HL-60 (cell line): ENCODE data around the gene FIGN.

ENCODE experiments used
- DNase-seq, 2 experiments: peaks; one replicate each; pipeline ENCODE4 v3.0.0-alpha.2; 2010 to 2020; ENCODE audit warnings: low read depth in 1 of 2, low spot score in 1 of 2
- H3K27ac ChIP-seq: fragments of 250-450 bp; sonication (Bioruptor Pico); replicated peaks from 2 replicates; pipeline ENCODE4 v1.5.1; 2020; ENCODE audit warnings: mild to moderate bottlenecking, moderate library complexity
- H3K27me3 ChIP-seq: fragments of 250-450 bp; sonication (Bioruptor Pico); 2 replicates; pipeline ENCODE4 v1.5.1; 2021; ENCODE audit warnings: mild to moderate bottlenecking, moderate library complexity; ENCODE audit not compliant: insufficient read depth, poor library complexity, severe bottlenecking
- H3K4me3 ChIP-seq: replicated peaks from 2 replicates; pipeline ENCODE4 v1.5.1; 2011; ENCODE audit warnings: mild to moderate bottlenecking, control low read depth, low read length; ENCODE audit not compliant: insufficient read depth
- GABPA ChIP-seq: IDR thresholded peaks from 2 replicates; pipeline ENCODE4 v1.6.1; 2012; ENCODE audit warnings: low read depth
- POLR2AphosphoS5 ChIP-seq: IDR thresholded peaks from 2 replicates; pipeline ENCODE4 v1.6.1; 2012; ENCODE audit warnings: low read depth
- SPI1 ChIP-seq: IDR thresholded peaks from 2 replicates; pipeline ENCODE4 v1.6.1; 2012; ENCODE audit warnings: low read depth, mild to moderate bottlenecking, borderline replicate concordance
- TF ChIP-seq, protein P1 (sequence below): IDR thresholded peaks from 2 replicates; pipeline ENCODE4 v1.6.1; 2012; ENCODE audit warnings: low read depth; ENCODE audit not compliant: insufficient replicate concordance
- TF ChIP-seq, protein P2 (sequence below): IDR thresholded peaks from one replicate; pipeline ENCODE4 v1.5.1; 2011; ENCODE audit warnings: low read length, control low read depth, inconsistent platforms; ENCODE audit not compliant: insufficient read depth

The FIGN gene

DNA sequence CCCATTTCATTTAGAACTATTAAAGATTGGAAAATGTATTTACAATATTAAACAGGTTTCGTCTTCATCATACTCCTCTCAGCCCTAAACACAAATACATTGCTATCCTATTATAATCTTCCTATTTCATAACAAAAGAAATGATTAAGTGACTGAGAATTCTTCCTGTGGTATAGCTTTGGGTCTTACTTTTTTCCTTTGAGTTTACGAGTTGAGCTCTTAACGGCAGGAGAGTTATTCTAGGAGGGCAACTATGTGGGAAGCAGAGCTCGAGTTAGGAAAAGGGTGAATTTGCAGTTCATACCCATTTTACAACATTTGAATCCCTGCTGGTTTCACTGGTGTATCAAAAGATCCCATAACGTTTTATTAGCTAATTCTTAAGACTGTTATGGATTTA lies 105.0 kb downstream of the FIGN start:
- no peak for DNase-seq
- H3K27me3 ChIP-seq: no peaks in the 10 kb centered on the region
- no peak overlapping the region for H3K27ac ChIP-seq
- TF ChIP-seq, protein P1, sequence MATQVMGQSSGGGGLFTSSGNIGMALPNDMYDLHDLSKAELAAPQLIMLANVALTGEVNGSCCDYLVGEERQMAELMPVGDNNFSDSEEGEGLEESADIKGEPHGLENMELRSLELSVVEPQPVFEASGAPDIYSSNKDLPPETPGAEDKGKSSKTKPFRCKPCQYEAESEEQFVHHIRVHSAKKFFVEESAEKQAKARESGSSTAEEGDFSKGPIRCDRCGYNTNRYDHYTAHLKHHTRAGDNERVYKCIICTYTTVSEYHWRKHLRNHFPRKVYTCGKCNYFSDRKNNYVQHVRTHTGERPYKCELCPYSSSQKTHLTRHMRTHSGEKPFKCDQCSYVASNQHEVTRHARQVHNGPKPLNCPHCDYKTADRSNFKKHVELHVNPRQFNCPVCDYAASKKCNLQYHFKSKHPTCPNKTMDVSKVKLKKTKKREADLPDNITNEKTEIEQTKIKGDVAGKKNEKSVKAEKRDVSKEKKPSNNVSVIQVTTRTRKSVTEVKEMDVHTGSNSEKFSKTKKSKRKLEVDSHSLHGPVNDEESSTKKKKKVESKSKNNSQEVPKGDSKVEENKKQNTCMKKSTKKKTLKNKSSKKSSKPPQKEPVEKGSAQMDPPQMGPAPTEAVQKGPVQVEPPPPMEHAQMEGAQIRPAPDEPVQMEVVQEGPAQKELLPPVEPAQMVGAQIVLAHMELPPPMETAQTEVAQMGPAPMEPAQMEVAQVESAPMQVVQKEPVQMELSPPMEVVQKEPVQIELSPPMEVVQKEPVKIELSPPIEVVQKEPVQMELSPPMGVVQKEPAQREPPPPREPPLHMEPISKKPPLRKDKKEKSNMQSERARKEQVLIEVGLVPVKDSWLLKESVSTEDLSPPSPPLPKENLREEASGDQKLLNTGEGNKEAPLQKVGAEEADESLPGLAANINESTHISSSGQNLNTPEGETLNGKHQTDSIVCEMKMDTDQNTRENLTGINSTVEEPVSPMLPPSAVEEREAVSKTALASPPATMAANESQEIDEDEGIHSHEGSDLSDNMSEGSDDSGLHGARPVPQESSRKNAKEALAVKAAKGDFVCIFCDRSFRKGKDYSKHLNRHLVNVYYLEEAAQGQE: no peak
- no peak for TF ChIP-seq POLR2AphosphoS5
- TF ChIP-seq, protein P2, sequence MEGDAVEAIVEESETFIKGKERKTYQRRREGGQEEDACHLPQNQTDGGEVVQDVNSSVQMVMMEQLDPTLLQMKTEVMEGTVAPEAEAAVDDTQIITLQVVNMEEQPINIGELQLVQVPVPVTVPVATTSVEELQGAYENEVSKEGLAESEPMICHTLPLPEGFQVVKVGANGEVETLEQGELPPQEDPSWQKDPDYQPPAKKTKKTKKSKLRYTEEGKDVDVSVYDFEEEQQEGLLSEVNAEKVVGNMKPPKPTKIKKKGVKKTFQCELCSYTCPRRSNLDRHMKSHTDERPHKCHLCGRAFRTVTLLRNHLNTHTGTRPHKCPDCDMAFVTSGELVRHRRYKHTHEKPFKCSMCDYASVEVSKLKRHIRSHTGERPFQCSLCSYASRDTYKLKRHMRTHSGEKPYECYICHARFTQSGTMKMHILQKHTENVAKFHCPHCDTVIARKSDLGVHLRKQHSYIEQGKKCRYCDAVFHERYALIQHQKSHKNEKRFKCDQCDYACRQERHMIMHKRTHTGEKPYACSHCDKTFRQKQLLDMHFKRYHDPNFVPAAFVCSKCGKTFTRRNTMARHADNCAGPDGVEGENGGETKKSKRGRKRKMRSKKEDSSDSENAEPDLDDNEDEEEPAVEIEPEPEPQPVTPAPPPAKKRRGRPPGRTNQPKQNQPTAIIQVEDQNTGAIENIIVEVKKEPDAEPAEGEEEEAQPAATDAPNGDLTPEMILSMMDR: no peak
- no peak for TF ChIP-seq GABPA
- no peak for TF ChIP-seq SPI1
- H3K4me3 ChIP-seq: no peak overlapping the region

DNA sequence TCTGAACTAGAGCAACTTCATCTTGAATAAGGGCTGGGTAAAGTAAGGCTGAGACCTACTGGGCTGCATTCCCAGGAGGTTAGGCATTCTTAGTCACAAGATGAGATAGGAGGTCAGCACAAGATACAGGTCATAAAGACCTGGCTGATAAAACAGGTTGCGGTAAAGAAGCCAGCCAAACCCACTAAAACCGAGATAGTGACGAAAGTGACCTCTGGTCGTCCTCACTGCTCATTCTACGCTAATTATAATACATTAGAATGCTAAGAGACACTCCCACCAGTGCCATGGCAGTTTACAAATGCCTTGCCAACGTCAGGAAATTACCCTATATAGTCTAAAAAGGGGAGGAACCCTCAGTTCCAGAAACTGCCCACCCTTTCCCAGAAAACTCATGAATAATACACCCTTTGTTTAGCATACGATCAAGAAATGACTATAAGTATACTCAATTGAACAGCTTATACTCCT lies 109.1 kb downstream of the FIGN start:
- TF ChIP-seq POLR2AphosphoS5: no peak
- TF ChIP-seq, protein P1: no peak
- no peak for TF ChIP-seq SPI1
- TF ChIP-seq GABPA: no peak
- TF ChIP-seq, protein P2: no peak
- H3K27me3 ChIP-seq: no peaks in the 10 kb centered on the region
- H3K27ac ChIP-seq: no peak overlapping the region
- no peak for DNase-seq
- no peak overlapping the region for H3K4me3 ChIP-seq

DNA sequence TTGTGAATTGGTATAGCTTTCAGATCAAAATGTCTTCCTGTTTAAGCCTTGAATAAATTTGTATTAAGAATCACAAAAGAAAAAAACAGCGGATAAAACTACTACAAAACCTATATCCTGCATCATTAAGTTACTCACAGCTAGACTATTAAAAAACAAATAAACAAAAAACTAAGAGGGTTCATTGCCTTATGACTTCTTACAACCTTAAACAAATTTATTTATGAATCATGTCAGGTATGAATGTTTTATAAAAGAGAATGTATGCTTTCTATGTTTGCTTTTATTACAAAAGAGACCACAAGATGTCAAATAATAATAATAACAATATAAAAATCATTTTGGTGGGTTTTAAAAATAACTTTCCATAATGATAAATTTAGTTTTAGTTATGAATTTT lies 109.6 kb downstream of the FIGN start:
- Histone ChIP-seq H3K4me3 (no peak overlapping the region), H3K27ac (no peak overlapping the region), H3K27me3 (no peaks in the 10 kb centered on the region)
- TF ChIP-seq SPI1: no peak
- TF ChIP-seq GABPA: no peak
- TF ChIP-seq, protein P2: no peak
- no peak for TF ChIP-seq POLR2AphosphoS5
- TF ChIP-seq, protein P1: no peak
- DNase-seq: no peak
